IMR-90 (cell line): ENCODE results near the gene COL6A5. TPM values are rescaled to one million over a fixed set of nuclear protein-coding genes. Genes with fewer than 3 reads are reported as not detected.

Source experiments
- ATAC-seq: fragments of 200-7000 bp; cut with Tn5 transposase; 2 replicates; pipeline ENCODE4 v1.9.1; 2020; ENCODE audit warnings: low read depth, mild to moderate bottlenecking, moderate library complexity
- BruUV-seq: library from RNA; stranded (reverse); fragments of 400-500 nt; replicated peaks from 2 replicates; lab custom pipeline; 2021; lab: Mats Ljungman, UMichigan
- CTCF ChIA-PET: fragments of 300-600 bp; formaldehyde crosslinking; extraction: SDS; loops from one replicate; lab custom pipeline; 2021; ENCODE audit warnings: antibody characterized with exemption; lab: Yijun Ruan, JAX
- POLR2A ChIA-PET: fragments of 300-600 bp; sonication (Branson Sonifier 250); formaldehyde crosslinking; loops from one replicate; lab custom pipeline; 2022; ENCODE audit warnings: antibody characterized with exemption; ENCODE audit not compliant: unreplicated experiment; lab: Charles Lee
- DNase-seq: peaks from one replicate; pipeline ENCODE4 v3.0.0; 2013
- H2AFZ ChIP-seq: replicated peaks from 2 replicates; pipeline ENCODE3; 2013; ENCODE audit warnings: low read length, mild to moderate bottlenecking; ENCODE audit not compliant: poor library complexity
- H2AK5ac ChIP-seq: 2 replicates; pipeline ENCODE4 v1.6.1; 2013; ENCODE audit warnings: low read depth, low read length, inconsistent platforms
- H2AK9ac ChIP-seq: replicated peaks from 2 replicates; pipeline ENCODE3; 2013; ENCODE audit warnings: mild to moderate bottlenecking, low read depth, low read length, moderate library complexity; ENCODE audit not compliant: poor library complexity
- H2BK120ac ChIP-seq: 2 replicates; pipeline ENCODE4 v1.6.1; 2013; ENCODE audit warnings: low read depth, low read length, inconsistent platforms
- H2BK15ac ChIP-seq: 3 replicates; pipeline ENCODE4 v1.6.1; 2013; ENCODE audit warnings: low read depth, low read length, inconsistent platforms
- H2BK20ac ChIP-seq: 2 replicates; pipeline ENCODE4 v1.6.1; 2013; ENCODE audit warnings: low read depth, mild to moderate bottlenecking, inconsistent platforms, low read length, moderate library complexity
- H2BK5ac ChIP-seq: 2 replicates; pipeline ENCODE4 v1.6.1; 2013; ENCODE audit warnings: mild to moderate bottlenecking, low read depth, low read length, inconsistent platforms; ENCODE audit not compliant: poor library complexity, severe bottlenecking
- H3K14ac ChIP-seq: replicated peaks from 2 replicates; pipeline ENCODE4 v1.6.1; 2013; ENCODE audit warnings: low read depth, low read length, inconsistent platforms
- H3K18ac ChIP-seq: 2 replicates; pipeline ENCODE4 v1.6.1; 2013; ENCODE audit warnings: low read depth, low read length, control low read depth
- H3K23ac ChIP-seq: 2 replicates; pipeline ENCODE4 v1.6.1; 2013; ENCODE audit warnings: low read depth, low read length, inconsistent platforms
- H3K27ac ChIP-seq: 2 replicates; pipeline ENCODE4 v1.5.1; 2013; ENCODE audit warnings: mild to moderate bottlenecking, control low read depth, low read length; ENCODE audit not compliant: insufficient read depth
- H3K27me3 ChIP-seq: 2 replicates; pipeline ENCODE4 v1.6.1; 2013; ENCODE audit warnings: low read length; ENCODE audit not compliant: control insufficient read depth, insufficient read depth
- H3K36me3 ChIP-seq: 2 replicates; pipeline ENCODE4 v1.6.1; 2013; ENCODE audit warnings: low read length, mixed read lengths; ENCODE audit not compliant: control insufficient read depth, insufficient read depth
- H3K4ac ChIP-seq: 2 replicates; pipeline ENCODE4 v1.6.1; 2013; ENCODE audit warnings: low read depth, low read length, inconsistent platforms
- H3K4me1 ChIP-seq: 2 replicates; pipeline ENCODE4 v1.6.1; 2013; ENCODE audit warnings: low read length, mixed read lengths; ENCODE audit not compliant: control insufficient read depth, insufficient read depth
- H3K4me2 ChIP-seq: 2 replicates; pipeline ENCODE4 v1.6.1; 2013; ENCODE audit warnings: low read depth, mild to moderate bottlenecking, control low read depth, low read length, moderate library complexity
- H3K4me3 ChIP-seq: 2 replicates; pipeline ENCODE4 v1.5.1; 2013; ENCODE audit warnings: low read depth, mild to moderate bottlenecking, control low read depth, low read length, moderate library complexity; ENCODE audit not compliant: insufficient read depth
- H3K56ac ChIP-seq: 2 replicates; pipeline ENCODE4 v1.6.1; 2013; ENCODE audit warnings: low read length, inconsistent platforms; ENCODE audit not compliant: insufficient read depth; ENCODE audit errors: extremely low read depth
- H3K79me1 ChIP-seq, 2 experiments: 2 replicates each; pipeline ENCODE4 v1.6.1; 2013; ENCODE audit warnings: low read length in 2 of 2, inconsistent platforms in 1 of 2, low read depth in 1 of 2
- H3K9ac ChIP-seq: 2 replicates; pipeline ENCODE4 v1.6.1; 2013; ENCODE audit warnings: low read depth, low read length, control low read depth
- H3K9me1 ChIP-seq: 2 replicates; pipeline ENCODE4 v1.6.1; 2013; ENCODE audit warnings: low read length, inconsistent platforms; ENCODE audit not compliant: insufficient read depth
- H3K9me3 ChIP-seq: 2 replicates; pipeline ENCODE4 v1.6.1; 2013; ENCODE audit warnings: low read length; ENCODE audit not compliant: control insufficient read depth, insufficient read depth
- H4K20me1 ChIP-seq: 2 replicates; pipeline ENCODE4 v1.6.1; 2013; ENCODE audit warnings: low read length, inconsistent platforms; ENCODE audit not compliant: insufficient read depth
- H4K5ac ChIP-seq: 2 replicates; pipeline ENCODE4 v1.6.1; 2013; ENCODE audit warnings: mild to moderate bottlenecking, low read depth, low read length, control low read depth
- H4K8ac ChIP-seq, 2 experiments: 2 replicates each; pipeline ENCODE4 v1.6.1; 2013; ENCODE audit warnings: low read depth in 2 of 2, low read length in 2 of 2, control low read depth in 1 of 2, inconsistent platforms in 1 of 2
- H4K91ac ChIP-seq: 2 replicates; pipeline ENCODE4 v1.6.1; 2013; ENCODE audit warnings: low read depth, low read length, inconsistent platforms; ENCODE audit not compliant: insufficient read depth
- BHLHE40 ChIP-seq: fragments of 150-350 bp; IDR thresholded peaks from 2 replicates; pipeline ENCODE4 v1.6.1; 2016; ENCODE audit warnings: mild to moderate bottlenecking, low read depth, low read length
- CEBPB ChIP-seq: IDR thresholded peaks from 2 replicates; pipeline ENCODE4 v1.6.1; 2012; ENCODE audit warnings: low read depth, low read length, improper control_type of control experiment
- CHD1 ChIP-seq: IDR thresholded peaks from 2 replicates; pipeline ENCODE4 v1.6.1; 2012; ENCODE audit warnings: low read depth, low read length, improper control_type of control experiment
- MXI1 ChIP-seq: IDR thresholded peaks from 2 replicates; pipeline ENCODE4 v1.6.1; 2012; ENCODE audit warnings: low read depth, mild to moderate bottlenecking, low read length, moderate library complexity, borderline replicate concordance
- NFE2L2 ChIP-seq: fragments of 150-350 bp; IDR thresholded peaks from 2 replicates; pipeline ENCODE4 v1.6.1; 2016; ENCODE audit warnings: low read depth, mild to moderate bottlenecking, low read length
- POLR2A ChIP-seq: IDR thresholded peaks from 2 replicates; pipeline ENCODE4 v1.6.1; 2012; ENCODE audit warnings: mild to moderate bottlenecking, low read depth, low read length
- RAD21 ChIP-seq: IDR thresholded peaks from 2 replicates; pipeline ENCODE4 v1.6.1; 2012; ENCODE audit warnings: low read length, improper control_type of control experiment
- RCOR1 ChIP-seq: IDR thresholded peaks from 2 replicates; pipeline ENCODE4 v1.6.1; 2012; ENCODE audit warnings: mild to moderate bottlenecking, low read length, improper control_type of control experiment; ENCODE audit not compliant: insufficient replicate concordance
- RFX5 ChIP-seq: IDR thresholded peaks from 2 replicates; pipeline ENCODE4 v1.8.0; 2012; ENCODE audit warnings: low read depth, mild to moderate bottlenecking, low read length, moderate library complexity
- SMC3 ChIP-seq: fragments of 150-350 bp; IDR thresholded peaks from 2 replicates; pipeline ENCODE4 v1.6.1; 2016; ENCODE audit warnings: low read depth, mild to moderate bottlenecking, antibody characterized with exemption, low read length, moderate library complexity
- WGBS, 2 experiments: methylation state at CpG; one replicate each; pipeline versions ENCODE4 v1.1.5 to v1.1.7; 2013; ENCODE audit warnings: missing lambda C conversion rate in 2 of 2; ENCODE audit not compliant: insufficient read length in 1 of 2; ENCODE audit errors: extremely low coverage in 2 of 2; 5-methylcytosine and 5-hydroxymethylcytosine counted together
- dilution Hi-C: fragments of 300-500 bp; cut with HindIII; formaldehyde crosslinking; loops from one replicate; pipeline ENCODE4 v1.14.3; 2018; ENCODE audit warnings: low sequenced_read_pairs; ENCODE audit not compliant: unreplicated experiment
- in situ Hi-C: fragments of 300-500 bp; cut with MboI; formaldehyde crosslinking; loops from 3 replicates; pipeline ENCODE4 v1.14.3; 2019; ENCODE audit warnings: low sequenced_read_pairs, inconsistent platforms, mixed read lengths
- intact Hi-C: fragments of 100-400 bp; cut with micrococcal nuclease; formaldehyde crosslinking; loops from 2 replicates; pipeline ENCODE4 v1.10.0; 2022
- polyA plus RNA-seq, 3 experiments: library from polyadenylated mRNA; depleted of rRNA; stranded (reverse); fragments of >200 nt; gene quantifications; 2 replicates each; pipeline ENCODE4 v1.2.3, GENCODE V29; 2012; ENCODE audit warnings: low replicate concordance in 1 of 3
- total RNA-seq: library from RNA; depleted of rRNA; stranded (reverse); fragments of >200 nt; gene quantifications from 2 replicates; pipeline ENCODE4 v1.2.3, GENCODE V29; 2012
- TF ChIP-seq, protein P1 (sequence below): fragments of 150-350 bp; IDR thresholded peaks from 2 replicates; pipeline ENCODE4 v1.6.1; 2017; ENCODE audit warnings: mild to moderate bottlenecking, antibody characterized with exemption, low read length, low read depth

COL6A5 gene
- total and polyA plus RNA-seq, 2 of the 4 experiments (the other 2 are of a cell fraction): not detected

DNA sequence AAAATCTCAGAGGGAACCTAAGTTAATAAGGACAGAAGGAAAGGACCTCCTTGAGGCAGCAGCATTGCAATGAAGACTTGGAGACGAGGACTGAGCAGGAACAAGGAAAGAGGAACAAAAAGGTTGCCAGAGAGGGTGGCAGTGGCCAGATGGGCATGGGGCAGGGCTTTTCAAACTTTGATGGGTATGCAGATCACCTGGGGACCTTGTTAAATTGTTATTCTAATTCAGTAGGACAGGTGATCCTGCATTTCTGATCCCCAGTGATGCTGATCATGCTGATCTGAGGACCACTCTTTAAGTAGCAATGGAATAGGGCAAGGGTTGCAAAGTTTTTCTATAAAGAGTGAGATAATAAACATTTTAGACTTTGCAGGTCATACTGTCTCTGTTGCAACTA, 182.6 kb downstream of the COL6A5 start:
- POLR2A ChIA-PET: no interaction called here
- no peak overlapping the region for H2BK120ac ChIP-seq
- no peak overlapping the region for H2BK5ac ChIP-seq
- H2AK5ac ChIP-seq: no peak overlapping the region
- H3K4me2 ChIP-seq: no peak overlapping the region
- ATAC-seq: no peak
- no peak overlapping the region for H2BK15ac ChIP-seq
- no peak overlapping the region for H3K27ac ChIP-seq
- CTCF ChIA-PET: interaction anchor here (1.6 kb wide), 1 partner anchor 8 kb away, joined by 7 read pairs; no protein-coding TSS in a partner anchor
- no peak overlapping the region for H3K9ac ChIP-seq
- no CpG with 5 or more reads among the region's 1 CpG for WGBS, 2 experiments
- H3K79me1 ChIP-seq: no peaks in the 10 kb centered on the region
- no peak overlapping the region for H3K4me3 ChIP-seq
- no peak overlapping the region for H3K4ac ChIP-seq
- no peaks in the 10 kb centered on the region for H3K27me3 ChIP-seq
- DNase-seq: no peak
- TF ChIP-seq NFE2L2 (no peak), RFX5 (no peak), SMC3 (no peak), BHLHE40 (no peak), POLR2A (no peak), RAD21 (no peak), RCOR1 (no peak), CHD1 (no peak), CEBPB (no peak), MXI1 (no peak)
- TF ChIP-seq, protein P1, sequence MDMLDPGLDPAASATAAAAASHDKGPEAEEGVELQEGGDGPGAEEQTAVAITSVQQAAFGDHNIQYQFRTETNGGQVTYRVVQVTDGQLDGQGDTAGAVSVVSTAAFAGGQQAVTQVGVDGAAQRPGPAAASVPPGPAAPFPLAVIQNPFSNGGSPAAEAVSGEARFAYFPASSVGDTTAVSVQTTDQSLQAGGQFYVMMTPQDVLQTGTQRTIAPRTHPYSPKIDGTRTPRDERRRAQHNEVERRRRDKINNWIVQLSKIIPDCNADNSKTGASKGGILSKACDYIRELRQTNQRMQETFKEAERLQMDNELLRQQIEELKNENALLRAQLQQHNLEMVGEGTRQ: no peak
- no peak overlapping the region for H3K23ac ChIP-seq
- H3K18ac ChIP-seq: no peak overlapping the region
- no peak overlapping the region for H2AK9ac ChIP-seq
- no peak overlapping the region for H3K56ac ChIP-seq
- intact Hi-C loops: no loop called here
- no peaks in the 10 kb centered on the region for H3K4me1 ChIP-seq
- in situ Hi-C loops: no loop called here
- no peaks in the 10 kb centered on the region for H3K36me3 ChIP-seq
- dilution Hi-C loops: no loop called here
- no peak overlapping the region for H3K14ac ChIP-seq
- BruUV-seq: no TSS peak
- H4K5ac ChIP-seq: no peak overlapping the region
- no peaks in the 10 kb centered on the region for H4K20me1 ChIP-seq
- H4K91ac ChIP-seq: no peak overlapping the region
- H2BK20ac ChIP-seq: no peak overlapping the region
- H4K8ac ChIP-seq: no peak overlapping the region
- H3K9me1 ChIP-seq: no peaks in the 10 kb centered on the region
- H2AFZ ChIP-seq: no peak overlapping the region
- H3K9me3 ChIP-seq: no peaks in the 10 kb centered on the region
